ENCODE results near the gene NUP88.
"Not testable (repeated sequence)": the region's sequence is repeated elsewhere in the genome, so short reads cannot be mapped to it uniquely, and the experiment has no call there.

The NUP88 gene

DNA sequence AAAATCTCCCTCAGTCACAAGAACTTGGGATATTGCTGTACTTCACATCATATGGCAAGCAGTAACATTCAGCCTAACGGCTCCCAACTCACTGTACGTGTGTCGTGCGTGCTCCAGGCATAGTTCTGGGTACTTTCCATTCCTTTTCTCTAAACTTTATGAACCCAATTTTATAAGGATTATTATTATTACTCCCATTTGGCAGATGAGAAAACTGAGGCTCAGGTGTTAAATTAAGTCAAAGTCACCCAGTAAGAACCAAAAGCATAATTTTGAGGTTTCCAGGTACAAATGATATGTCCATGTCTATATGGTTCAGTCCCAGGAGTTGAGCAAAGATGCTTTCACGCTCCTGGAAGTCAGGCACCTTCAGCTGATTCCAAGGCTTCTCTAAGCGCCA is 24.3 kb upstream of the NUP88 start:
- TF ChIP-seq ZFX (IDR thresholded peaks at IDR 0.05), result no peak
- TF ChIP-seq, protein P1, sequence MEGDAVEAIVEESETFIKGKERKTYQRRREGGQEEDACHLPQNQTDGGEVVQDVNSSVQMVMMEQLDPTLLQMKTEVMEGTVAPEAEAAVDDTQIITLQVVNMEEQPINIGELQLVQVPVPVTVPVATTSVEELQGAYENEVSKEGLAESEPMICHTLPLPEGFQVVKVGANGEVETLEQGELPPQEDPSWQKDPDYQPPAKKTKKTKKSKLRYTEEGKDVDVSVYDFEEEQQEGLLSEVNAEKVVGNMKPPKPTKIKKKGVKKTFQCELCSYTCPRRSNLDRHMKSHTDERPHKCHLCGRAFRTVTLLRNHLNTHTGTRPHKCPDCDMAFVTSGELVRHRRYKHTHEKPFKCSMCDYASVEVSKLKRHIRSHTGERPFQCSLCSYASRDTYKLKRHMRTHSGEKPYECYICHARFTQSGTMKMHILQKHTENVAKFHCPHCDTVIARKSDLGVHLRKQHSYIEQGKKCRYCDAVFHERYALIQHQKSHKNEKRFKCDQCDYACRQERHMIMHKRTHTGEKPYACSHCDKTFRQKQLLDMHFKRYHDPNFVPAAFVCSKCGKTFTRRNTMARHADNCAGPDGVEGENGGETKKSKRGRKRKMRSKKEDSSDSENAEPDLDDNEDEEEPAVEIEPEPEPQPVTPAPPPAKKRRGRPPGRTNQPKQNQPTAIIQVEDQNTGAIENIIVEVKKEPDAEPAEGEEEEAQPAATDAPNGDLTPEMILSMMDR (conservative IDR thresholded peaks at IDR 0.05), result no peak
- H3K27ac ChIP-seq, result no peak overlapping the region

DNA sequence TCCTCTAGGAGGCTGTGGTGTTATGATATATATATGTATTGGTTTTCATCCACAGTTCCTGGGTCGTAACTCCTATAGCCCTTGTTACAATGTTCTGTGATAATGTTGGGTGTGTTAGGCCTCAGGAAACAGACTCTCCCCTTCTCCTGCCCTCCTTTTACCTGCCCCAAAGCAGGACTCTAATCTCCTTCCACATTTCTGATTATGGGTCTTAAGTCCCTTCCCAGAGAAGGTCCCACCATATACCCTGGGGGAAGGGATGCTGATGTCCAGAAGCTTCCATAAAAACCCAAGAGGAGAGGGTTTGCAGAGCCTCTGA is 19.9 kb upstream of the NUP88 start:
- TF ChIP-seq, protein P1 (conservative IDR thresholded peaks at IDR 0.05), result no peak; the same call in none of the 2 replicates
- TF ChIP-seq ZFX (IDR thresholded peaks at IDR 0.05), result no peak
- H3K27ac ChIP-seq, result peak overlapping the region; percentile 88

DNA sequence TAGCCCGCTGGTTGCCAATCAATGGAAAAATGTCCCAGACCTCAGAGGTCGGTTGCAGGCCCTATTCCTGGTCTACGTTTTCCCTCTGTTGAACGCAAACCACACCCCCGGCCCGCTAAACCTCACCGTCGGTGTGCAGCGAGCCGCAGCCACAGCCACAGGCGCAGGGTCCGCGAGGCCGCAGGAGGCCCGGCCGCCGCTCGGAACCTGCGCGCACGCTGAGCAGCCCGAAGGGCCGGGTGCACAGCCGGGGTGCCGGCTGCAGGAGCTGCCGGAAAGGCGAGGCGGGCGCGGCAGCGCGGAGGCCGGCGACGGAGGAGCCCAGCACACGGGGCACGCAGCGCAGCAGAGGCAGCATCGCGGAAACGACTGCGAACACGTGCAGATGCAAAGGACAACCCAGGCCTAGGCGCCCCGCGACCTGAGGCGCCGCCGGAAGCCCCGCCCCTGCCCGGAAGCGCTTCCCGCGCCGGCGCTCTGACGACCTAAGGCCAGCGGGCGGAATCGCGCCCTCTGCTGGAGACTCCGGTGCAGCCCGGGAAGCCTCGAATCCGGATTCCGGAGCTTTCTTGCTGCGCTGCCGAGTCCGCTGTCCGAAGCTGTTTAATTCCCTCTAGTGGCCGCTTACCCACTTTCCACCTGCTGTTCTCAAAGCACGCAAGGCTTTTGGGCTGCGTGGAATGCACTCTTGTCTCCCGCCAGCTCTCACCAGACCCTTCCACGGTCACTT is 19.4 kb upstream of the NUP88 start, which contains the start of gene C1QBP:
C1QBP (minus strand) TSS at position 440 of the 730 bp plus-strand sequence; CDS start at position 358, 82 bp downstream.
- TF ChIP-seq, protein P1 (conservative IDR thresholded peaks at IDR 0.05), result peak; percentile 100
- TF ChIP-seq ZFX (IDR thresholded peaks at IDR 0.05), result peak; percentile 99
- H3K27ac ChIP-seq, result peak within 1 kb of the TSS; percentile 88

DNA sequence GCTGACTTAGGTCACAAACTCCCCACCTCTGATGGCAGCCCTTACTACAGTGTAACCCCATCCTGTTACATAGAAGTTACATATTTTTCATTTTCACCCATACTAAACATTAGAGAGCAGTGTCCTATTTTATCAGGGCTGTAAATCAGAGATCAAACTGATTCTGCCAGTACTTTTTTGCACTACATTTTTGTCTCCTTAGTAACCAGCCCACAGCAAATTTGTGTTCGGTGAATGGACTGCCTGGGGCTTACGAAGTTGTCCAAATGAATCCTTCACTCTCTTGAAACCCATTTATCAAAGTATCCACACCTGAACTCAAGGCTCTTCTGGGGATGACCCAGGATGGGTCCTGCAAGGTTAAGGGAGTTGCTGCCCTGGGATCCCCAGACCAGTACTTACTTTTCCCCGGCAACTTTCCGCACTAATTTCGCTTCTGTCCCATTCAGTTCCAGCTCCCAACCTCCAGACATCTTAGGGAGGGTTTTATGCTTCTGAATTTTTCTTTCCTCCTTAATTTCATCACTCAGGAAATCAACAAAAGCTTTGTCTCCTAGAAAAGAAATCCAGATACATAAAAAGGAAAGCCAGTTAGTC is 18.4 kb upstream of the NUP88 start:
- TF ChIP-seq, protein P1 (conservative IDR thresholded peaks at IDR 0.05), result no peak
- TF ChIP-seq ZFX (IDR thresholded peaks at IDR 0.05), result no peak
- H3K27ac ChIP-seq, result peak overlapping the region; percentile 88

DNA sequence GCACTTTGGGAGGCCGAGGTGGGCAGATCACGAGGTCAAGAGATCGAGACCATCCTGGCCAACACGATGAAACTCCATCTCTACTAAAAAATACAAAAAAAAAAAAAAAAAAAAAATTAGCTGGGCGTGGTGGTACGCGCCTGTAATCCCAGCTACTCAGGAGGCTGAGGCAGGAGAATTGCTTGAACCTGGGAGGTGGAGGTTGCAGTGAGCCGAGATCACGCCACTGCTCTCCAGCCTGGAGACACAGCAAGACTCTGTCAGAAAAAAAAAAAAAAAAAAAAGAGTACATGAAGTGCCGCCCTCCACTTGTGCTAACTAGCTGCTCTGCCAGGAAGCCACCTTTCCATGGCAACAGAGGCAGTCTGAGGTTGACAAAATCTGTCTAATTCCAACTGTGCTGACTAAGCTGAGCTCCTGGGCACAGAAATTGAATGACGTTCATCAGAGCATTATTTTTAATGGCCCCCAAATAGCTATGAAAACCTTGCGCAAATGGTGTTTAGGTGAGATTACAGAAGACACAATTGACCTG is 16.4 kb upstream of the NUP88 start:
- not testable (repeated sequence) for H3K27ac ChIP-seq

DNA sequence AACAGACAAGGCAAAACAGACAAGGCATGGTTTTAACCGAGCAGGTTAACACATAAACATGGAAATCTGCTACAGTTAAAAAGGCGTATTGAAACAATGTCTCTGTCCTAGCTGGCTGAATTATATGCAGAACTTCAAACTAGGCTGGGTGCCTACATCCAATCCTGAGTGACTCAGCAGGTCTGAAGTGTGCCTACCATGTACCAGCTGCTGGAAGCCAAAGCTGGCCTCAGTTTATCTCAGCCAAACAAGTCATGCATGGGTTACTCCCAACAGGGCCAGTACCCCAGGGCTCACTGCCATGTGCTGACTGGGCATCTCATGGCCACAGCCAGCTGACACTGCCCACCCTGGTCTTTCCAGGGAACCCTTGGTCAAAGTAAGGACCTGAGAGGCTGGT is 15.5 kb upstream of the NUP88 start:
- H3K27ac ChIP-seq, result peak overlapping the region; percentile 6; the same call in 1 of the 2 replicates

DNA sequence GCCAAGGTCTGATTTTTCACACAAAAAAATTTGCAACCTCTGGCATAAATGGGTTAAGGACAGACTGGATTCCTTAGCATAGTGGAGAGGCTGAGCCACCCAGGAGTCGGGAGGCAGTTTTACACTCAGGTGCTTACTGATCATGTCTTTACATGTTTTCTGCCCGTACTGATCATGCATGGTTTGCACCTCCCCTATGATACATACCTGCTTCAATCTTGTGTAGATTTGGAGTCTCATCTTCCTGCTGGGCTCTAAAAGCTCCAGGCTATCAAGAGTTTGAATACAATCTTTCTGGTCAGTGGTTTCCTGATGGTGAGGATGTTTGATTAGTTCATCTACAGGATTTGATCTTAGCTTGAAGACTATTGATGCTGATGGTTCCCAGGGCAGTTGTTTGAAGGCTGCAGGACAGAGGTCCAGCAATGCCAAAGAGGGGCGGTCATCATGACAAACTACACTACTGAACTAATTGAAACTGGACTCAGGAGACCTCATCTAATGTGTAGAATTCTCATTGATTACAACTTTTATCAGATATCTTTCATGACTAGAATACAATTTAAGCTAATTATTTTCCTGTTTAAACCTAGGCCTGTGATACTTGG is 12.6 kb upstream of the NUP88 start:
- no peak overlapping the region for H3K27ac ChIP-seq
- TF ChIP-seq ZFX (IDR thresholded peaks at IDR 0.05), result no peak
- TF ChIP-seq, protein P1 (conservative IDR thresholded peaks at IDR 0.05), result no peak

More for the DNA sequence above, 15.5 kb upstream of the NUP88 start:
- TF ChIP-seq ZFX (IDR thresholded peaks at IDR 0.05), result no peak
- TF ChIP-seq, protein P1 (conservative IDR thresholded peaks at IDR 0.05), result no peak
